Calu3 (cell line): ENCODE results near the gene FAM174C. TPM values are rescaled to one million over a fixed set of nuclear protein-coding genes. Genes with fewer than 3 reads are reported as not detected.

Source experiments
- BruUV-seq: library from RNA; stranded (reverse); fragments of 400-500 nt; replicated peaks from 2 replicates; lab custom pipeline; 2021; lab: Mats Ljungman, UMichigan
- CTCF ChIA-PET: fragments of 300-600 bp; sonication (Branson Sonifier 250); formaldehyde crosslinking; loops from one replicate; lab custom pipeline; 2022; ENCODE audit warnings: antibody characterized with exemption; lab: Charles Lee
- DNase-seq: peaks from one replicate; pipeline ENCODE4 v3.0.0; 2022
- H3K27ac Mint-ChIP-seq: one replicate; pipeline ENCODE4 v1.8.0; 2022; ENCODE audit warnings: mixed read lengths; ENCODE audit not compliant: unreplicated experiment
- H3K27me3 Mint-ChIP-seq: one replicate; pipeline ENCODE4 v1.8.0; 2022; ENCODE audit warnings: mixed read lengths; ENCODE audit not compliant: unreplicated experiment
- H3K36me3 Mint-ChIP-seq: one replicate; pipeline ENCODE4 v1.8.0; 2022; ENCODE audit warnings: mild to moderate bottlenecking, moderate library complexity, mixed read lengths; ENCODE audit not compliant: insufficient read depth, unreplicated experiment
- H3K4me1 Mint-ChIP-seq: one replicate; pipeline ENCODE4 v1.8.0; 2022; ENCODE audit warnings: mild to moderate bottlenecking, low read depth, mixed read lengths; ENCODE audit not compliant: unreplicated experiment
- H3K4me3 Mint-ChIP-seq: one replicate; pipeline ENCODE4 v1.8.0; 2022; ENCODE audit warnings: mild to moderate bottlenecking, low read depth, moderate library complexity, mixed read lengths; ENCODE audit not compliant: unreplicated experiment
- H3K9me3 Mint-ChIP-seq: one replicate; pipeline ENCODE4 v1.8.0; 2022; ENCODE audit warnings: low read depth, mixed read lengths; ENCODE audit not compliant: unreplicated experiment
- intact Hi-C: fragments of 100-400 bp; cut with micrococcal nuclease; formaldehyde crosslinking; loops from one replicate; pipeline ENCODE4 v1.10.0; 2022; ENCODE audit not compliant: unreplicated experiment
- total RNA-seq: library from RNA; stranded (reverse); gene quantifications from 2 replicates; pipeline ENCODE4 v1.2.3, GENCODE V29; 2022
- TF ChIP-seq, protein P1 (sequence below): fragments of 200-600 bp; IDR thresholded peaks from one replicate; pipeline ENCODE4 v1.8.0; 2022; ENCODE audit warnings: antibody characterized with exemption; ENCODE audit not compliant: unreplicated experiment

The FAM174C gene
- total RNA-seq, 1 experiment from 2014 or later: 34.4 TPM

DNA sequence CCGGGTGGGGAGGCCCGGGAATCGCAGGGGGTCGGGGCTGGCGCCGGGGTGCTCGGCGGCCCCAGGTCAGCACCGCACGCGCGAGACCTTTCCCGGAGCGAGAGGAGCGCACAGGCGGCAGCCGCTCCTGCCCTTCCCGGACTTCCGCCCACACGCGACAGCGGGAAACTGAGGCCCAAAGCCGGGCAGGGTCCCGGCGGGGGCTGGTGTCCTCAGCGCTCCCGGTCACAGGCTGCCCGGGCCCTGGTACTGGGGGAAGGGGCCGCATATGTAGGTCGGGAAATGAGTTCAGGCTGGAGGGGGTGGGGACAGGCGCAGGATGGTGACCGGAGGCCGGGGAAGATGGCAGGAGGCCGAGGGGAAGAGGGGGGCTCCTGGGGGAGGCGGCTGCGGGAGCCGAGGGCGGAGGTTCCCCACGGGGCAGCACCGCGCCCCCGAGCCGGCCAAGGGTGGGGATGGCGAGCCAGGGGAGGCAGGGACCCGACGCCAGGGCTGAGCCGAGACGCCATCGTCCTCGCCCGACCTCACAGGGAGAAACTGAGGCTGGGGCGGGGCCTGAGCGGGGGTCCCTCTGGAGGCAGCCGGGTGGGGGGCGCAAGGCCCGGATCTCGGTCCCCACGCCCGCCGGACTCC, 38.2 kb upstream of the FAM174C start:
- intact Hi-C loops: no loop called here
- no TSS peak for BruUV-seq
- Mint-ChIP-seq H3K27me3 (no peaks in the 10 kb centered on the region), H3K36me3 (peaks cover 36% of the 10 kb centered on the region), H3K27ac (no peak overlapping the region), H3K4me1 (peaks cover 22% of the 10 kb centered on the region), H3K4me3 (peak overlapping the region; percentile 58), H3K9me3 (no peaks in the 10 kb centered on the region)
- CTCF ChIA-PET: no interaction called here
- DNase-seq: no peak
- TF ChIP-seq, protein P1, sequence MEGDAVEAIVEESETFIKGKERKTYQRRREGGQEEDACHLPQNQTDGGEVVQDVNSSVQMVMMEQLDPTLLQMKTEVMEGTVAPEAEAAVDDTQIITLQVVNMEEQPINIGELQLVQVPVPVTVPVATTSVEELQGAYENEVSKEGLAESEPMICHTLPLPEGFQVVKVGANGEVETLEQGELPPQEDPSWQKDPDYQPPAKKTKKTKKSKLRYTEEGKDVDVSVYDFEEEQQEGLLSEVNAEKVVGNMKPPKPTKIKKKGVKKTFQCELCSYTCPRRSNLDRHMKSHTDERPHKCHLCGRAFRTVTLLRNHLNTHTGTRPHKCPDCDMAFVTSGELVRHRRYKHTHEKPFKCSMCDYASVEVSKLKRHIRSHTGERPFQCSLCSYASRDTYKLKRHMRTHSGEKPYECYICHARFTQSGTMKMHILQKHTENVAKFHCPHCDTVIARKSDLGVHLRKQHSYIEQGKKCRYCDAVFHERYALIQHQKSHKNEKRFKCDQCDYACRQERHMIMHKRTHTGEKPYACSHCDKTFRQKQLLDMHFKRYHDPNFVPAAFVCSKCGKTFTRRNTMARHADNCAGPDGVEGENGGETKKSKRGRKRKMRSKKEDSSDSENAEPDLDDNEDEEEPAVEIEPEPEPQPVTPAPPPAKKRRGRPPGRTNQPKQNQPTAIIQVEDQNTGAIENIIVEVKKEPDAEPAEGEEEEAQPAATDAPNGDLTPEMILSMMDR: no peak

- CTCF ChIA-PET: no interaction called here
- DNase-seq: no peak
- peaks cover 36% of the 10 kb centered on the region for H3K36me3 Mint-ChIP-seq
- no peaks in the 10 kb centered on the region for H3K9me3 Mint-ChIP-seq
- intact Hi-C loops: no loop called here
- peak within 1 kb of the TSS; percentile 6 for H3K27ac Mint-ChIP-seq
- H3K4me1 Mint-ChIP-seq: peaks cover 17% of the 10 kb centered on the region
- BruUV-seq: no TSS peak
- peak within 1 kb of the TSS; percentile 68 for H3K4me3 Mint-ChIP-seq
- TF ChIP-seq, protein P1: no peak
- no peaks in the 10 kb centered on the region for H3K27me3 Mint-ChIP-seq
These were observed 37.5 kb upstream of the FAM174C start, which contains the start of gene CBARP for GRCh38 chr19:1237754-1238368. Gene CBARP (minus strand): TSS chr19:1238005. CDS start chr19:1236100, 1,905 bp downstream.

GRCh38 chr19:1238369-1239303, 36.7 kb upstream of the FAM174C start:
- peak overlapping the region; percentile 6 for H3K27ac Mint-ChIP-seq
- TF ChIP-seq, protein P1: no peak
- CTCF ChIA-PET: no interaction called here
- no peaks in the 10 kb centered on the region for H3K27me3 Mint-ChIP-seq
- H3K36me3 Mint-ChIP-seq: peaks cover 36% of the 10 kb centered on the region
- no peak for DNase-seq
- no TSS peak for BruUV-seq
- peaks cover 17% of the 10 kb centered on the region for H3K4me1 Mint-ChIP-seq
- H3K9me3 Mint-ChIP-seq: no peaks in the 10 kb centered on the region
- intact Hi-C loops: no loop called here
- H3K4me3 Mint-ChIP-seq: peak overlapping the region; percentile 68

- DNase-seq: no peak
- H3K4me3 Mint-ChIP-seq: peak overlapping the region; percentile 68
- H3K27ac Mint-ChIP-seq: no peak overlapping the region
- intact Hi-C loops: no loop called here
- no TSS peak for BruUV-seq
- H3K9me3 Mint-ChIP-seq: no peaks in the 10 kb centered on the region
- no peaks in the 10 kb centered on the region for H3K27me3 Mint-ChIP-seq
- CTCF ChIA-PET: no interaction called here
- peaks cover 19% of the 10 kb centered on the region for H3K4me1 Mint-ChIP-seq
- H3K36me3 Mint-ChIP-seq: peaks cover 36% of the 10 kb centered on the region
- TF ChIP-seq, protein P1: no peak
These were observed 35.9 kb upstream of the FAM174C start for GRCh38 chr19:1239420-1239795.
